8988T (cell line): Measurements from ENCODE around the gene ATP9B.

Experiments
- DNase-seq: peaks from one replicate; pipeline ENCODE4 v3.0.0; 2011

The ATP9B gene

DNA sequence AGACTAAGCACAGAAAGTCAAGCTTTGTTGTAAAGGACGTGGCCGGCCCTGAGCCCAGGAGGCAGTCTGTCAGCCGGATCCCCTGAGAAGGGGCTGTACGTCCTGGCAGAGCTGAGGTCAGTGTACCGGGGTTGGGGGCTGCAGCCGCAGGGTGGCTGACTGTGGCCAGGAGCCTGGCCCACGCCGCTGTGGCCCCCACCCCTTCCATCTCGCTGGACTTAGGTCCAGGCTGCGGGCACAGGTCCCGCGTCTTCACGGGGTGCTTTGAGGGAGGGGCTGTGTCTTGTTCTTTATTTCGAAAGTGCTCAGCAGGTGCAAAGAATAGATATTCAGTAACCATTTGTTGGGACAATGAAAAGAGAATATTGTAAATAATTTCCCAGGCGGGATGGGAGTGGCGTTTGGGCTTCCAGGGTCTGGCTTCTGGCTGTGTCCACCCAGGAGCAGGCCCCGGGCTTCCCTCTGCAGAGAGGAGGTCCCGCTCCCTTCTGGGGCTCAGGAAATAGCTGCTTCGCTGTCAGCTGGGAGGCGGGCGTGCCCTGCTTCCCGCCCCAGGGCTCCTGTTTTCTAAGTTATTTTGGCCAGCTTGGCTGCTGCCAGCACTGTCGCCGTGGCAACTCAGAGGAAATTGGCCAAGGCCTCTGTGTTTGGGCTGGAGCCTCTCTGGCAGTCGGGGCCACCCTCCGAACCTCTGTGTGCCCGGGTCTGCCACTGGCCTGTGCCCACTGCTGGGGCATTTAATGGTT lies 334.0 kb downstream of the ATP9B start:
- DNase-seq = no peak

DNA sequence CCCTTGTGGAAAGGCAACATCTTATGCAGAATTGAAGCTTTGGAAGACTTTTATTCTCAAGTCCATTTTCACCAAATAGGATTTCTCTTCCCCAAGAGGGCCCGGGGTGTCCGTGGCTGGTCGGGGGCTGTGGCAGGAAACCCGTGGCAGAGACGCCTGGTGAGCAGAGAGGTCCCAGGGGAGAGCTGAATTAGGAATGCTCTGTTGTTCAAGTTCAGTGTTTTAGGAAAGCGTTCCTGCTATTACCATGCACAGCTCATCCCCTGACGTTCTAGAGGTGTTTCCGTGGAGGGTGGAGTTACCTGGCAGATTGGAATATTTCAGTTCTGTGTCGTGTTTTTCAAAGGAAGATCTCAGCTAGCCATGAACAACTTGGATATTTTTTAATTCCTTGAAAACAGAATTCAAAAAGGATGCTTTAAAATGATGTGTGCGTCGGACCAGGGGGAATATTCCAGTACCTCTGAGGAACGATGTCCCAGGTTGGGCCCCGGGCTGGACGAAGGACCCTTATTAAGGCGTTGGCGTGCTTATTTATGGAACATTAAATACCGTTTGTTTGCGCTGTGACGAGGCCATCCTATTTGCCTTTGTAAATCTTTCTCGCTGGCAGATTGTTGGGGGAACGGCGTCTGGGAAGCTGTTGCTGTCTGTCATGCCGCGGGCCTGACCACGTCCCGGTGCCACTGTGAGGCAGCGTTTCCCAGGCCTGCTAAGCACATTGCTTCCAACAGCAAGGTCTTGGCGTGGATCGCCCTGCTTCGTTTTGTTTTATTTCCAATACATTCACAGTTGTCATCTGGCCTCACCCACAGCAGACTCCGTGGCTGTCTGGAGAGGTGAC lies 334.8 kb downstream of the ATP9B start:
- no peak for DNase-seq

GRCh38 chr18:79404567-79404910 lies 335.3 kb downstream of the ATP9B start:
- no peak for DNase-seq

GRCh38 chr18:79405019-79405780 lies 336.0 kb downstream of the ATP9B start:
- no peak for DNase-seq

- DNase-seq = no peak
Observed at GRCh38 chr18:79405781-79406575, 336.8 kb downstream of the ATP9B start.

DNA sequence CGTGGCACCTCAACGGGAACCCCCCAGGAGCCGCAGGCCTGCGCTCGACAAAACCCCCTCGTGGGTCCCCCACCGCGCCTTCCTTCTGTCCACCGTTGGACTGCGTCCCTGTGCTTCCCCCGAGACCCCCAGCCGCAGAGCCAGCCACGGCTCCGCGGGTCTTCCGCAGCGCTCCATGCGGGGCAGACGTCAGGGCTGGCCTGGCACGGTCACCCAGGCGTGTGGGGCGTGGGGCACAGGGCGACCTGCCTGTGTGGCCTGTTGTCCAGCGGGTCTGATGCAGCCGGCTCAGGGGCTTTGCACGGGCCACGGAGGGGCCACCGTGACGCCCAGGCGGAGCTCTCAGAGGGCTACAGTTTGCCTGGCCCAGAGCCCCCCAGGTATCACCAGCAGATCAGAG lies 337.5 kb downstream of the ATP9B start:
- no peak for DNase-seq

GRCh38 chr18:79409313-79409712 lies 340.1 kb downstream of the ATP9B start:
- no peak for DNase-seq

- no peak for DNase-seq
Observed at GRCh38 chr18:79410171-79410641, 341.0 kb downstream of the ATP9B start.

- DNase-seq = no peak
Observed at GRCh38 chr18:79410731-79411613, 341.8 kb downstream of the ATP9B start.

DNA sequence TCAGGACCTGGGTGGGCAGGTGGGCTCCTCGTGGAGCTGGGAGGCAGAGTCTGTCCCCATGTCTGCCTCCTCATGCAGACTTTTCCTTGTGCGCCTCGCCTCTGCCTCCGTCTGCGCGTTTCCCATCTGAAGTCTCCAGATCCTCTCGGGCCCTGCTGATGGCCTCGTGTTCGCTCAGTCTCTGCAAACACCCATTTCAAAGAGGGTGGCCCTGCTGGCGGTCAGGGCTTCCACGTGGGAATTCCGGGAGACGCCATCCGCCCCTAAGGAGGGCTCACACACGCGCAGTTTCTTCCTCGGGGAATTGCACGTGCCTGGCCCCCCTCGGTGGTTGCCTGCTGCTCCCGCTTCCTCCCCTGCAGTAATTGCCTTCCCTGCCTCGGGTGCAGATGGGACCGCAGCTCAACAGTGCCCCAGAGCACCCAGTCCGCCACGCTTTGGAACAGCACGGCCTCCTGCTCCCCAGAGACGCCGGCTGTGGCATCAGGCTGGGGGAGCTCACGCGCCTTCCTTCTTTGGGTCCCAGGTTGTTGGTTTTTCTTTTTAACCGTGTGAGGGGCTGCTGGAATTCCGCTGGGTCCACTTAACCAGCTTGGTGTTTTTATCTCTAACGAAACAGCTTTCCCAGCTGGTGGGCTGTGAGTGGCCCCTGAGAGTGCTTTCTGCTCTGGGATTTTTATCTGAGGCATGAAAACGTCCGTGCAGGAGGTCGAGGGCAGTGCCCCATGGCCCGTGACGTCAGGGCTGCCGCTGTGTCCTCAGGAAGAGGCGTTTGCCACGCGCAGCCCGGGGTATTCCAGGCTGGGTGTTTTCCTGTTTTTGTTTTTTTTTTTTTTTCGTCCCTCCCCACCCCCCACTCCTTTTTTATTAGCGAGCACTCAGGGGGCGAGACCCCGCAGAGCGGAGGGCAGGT lies 342.7 kb downstream of the ATP9B start:
- DNase-seq = no peak

DNA sequence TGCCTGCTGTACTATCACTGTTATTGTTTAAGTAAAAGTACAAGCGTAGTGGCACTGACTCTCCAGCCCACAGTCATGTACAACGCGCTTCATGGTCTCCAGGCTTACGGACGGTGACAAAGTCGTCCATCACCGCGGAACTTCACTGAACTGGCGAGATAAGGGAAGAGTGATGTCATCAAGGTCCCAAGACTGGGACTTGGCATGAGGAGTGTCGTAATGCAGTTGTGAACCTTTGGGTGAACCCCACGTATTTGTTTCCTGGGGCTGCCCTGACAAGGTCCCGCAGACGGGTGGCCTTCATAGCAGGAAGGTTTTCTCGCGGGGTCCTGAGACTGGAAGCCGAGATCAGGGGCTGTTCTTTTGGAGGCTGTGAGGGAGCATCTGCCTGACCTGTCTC lies 343.8 kb downstream of the ATP9B start:
- DNase-seq = no peak

DNA sequence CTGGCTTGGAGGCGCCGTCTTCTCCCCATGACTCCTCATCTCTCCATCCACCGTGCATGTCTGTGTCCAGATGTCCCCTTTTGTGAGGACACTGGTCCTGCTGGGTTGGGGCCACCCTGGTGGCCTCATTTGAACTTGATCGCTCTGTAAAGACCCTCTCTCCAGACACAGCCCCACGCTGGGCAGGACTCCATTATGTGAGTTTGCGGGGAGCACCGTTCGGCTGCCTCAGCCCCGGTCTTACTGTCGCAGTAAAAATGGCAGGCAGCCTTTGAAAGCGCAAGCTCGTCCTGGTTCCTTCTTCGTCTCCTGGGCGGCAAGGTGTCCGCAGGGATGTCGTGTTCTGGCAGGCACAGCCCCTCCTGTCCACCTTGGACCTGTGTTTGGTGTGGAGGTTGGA lies 344.2 kb downstream of the ATP9B start:
- DNase-seq = no peak

- DNase-seq = no peak
Observed at GRCh38 chr18:79413901-79414300, 344.7 kb downstream of the ATP9B start.

DNA sequence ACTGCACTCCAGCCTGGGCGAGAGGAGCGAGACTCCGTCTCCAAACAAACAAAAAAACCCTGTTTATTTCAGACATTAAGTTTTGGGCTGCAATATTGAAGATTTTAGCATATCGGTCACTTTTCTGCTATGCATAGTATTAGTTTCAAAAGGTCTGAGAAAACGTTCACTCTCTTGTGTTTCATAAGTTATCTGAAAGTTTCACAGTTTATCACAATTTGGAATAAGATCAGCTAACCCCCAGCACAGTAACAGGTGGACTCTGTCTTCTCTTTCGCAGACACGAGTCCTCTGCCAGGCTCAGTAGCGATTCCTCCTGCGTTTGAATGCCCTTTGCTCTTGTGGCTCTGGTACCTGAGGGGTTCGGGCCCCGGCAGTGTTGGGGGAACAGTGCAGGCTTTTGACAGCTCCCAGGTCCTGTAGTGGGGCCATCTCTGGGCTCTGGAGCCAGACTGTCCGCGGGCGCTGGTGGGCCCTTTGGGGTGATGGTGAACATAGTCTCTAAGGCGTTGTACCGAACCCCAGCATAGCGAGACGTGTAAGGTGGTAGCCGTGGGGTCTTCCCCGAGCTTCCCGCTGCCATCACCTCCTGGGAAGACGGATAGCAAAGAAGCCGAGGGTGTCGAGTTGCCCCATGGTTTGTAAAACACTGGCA lies 347.0 kb downstream of the ATP9B start:
- DNase-seq = no peak

- DNase-seq = no peak
Observed at GRCh38 chr18:79416677-79417052, 347.5 kb downstream of the ATP9B start.

- DNase-seq = no peak
Observed at GRCh38 chr18:79418236-79418635, 349.0 kb downstream of the ATP9B start.

DNA sequence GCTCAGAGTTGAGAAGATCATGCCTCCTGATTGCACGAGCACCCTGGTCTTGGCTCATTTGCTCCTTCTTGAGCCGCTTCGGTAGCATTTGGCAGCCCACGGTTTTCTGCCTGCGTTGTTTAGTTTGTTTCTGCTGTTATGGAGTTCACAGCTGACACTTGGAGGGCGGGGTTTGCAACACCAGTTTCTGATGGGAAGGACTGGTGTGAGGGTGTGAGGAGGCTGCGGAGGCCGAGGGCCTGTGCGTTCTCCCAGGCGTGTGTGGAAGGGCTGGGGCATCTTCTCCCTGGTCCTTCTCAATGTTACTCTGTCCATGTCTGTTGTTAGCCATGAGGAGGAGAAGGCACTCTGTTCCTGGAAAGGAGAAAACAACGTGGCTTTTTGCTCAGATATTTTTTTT lies 349.4 kb downstream of the ATP9B start:
- DNase-seq = no peak

DNA sequence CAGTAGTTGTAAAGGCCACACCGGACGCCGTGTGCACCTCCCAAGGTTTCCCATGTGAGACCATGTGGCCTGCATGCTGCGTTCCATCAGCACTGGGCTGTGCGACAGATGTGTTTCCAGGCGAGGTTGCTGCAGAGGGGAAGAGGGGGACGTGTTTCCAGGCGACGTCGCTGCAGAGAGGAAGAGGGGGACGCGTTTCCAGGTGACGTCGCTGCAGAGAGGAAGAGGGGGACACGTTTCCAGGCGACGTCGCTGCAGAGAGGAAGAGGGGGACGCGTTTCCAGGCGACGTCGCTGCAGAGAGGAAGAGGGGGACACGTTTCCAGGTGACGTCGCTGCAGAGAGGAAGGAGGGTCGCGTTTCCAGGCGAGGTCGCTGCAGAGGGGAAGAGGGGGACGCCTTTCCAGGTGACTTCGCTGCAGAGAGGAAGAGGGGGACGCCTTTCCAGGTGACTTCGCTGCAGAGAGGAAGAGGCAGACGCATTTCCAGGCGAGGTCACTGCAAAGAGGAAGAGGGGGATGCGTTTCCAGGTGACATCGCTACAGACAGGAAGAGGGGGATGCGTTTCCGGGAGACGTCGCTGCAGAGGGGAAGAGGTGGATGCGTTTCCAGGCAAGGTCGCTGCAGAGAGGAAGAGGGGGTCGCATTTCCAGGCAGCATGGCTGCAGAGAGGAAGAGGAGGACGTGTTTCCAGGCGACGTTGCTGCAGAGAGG lies 351.0 kb downstream of the ATP9B start:
- no peak for DNase-seq

- DNase-seq = no peak
Observed at GRCh38 chr18:79421275-79421857, 352.2 kb downstream of the ATP9B start.
